ENCODE data around the gene OR2T1. TPM values are rescaled to one million over a fixed set of nuclear protein-coding genes. Genes with fewer than 3 reads are reported as not detected.
"Not testable (repeated sequence)": the region's sequence is repeated elsewhere in the genome, so short reads cannot be mapped to it uniquely, and the experiment has no call there.

OR2T1 gene
- total and polyA plus RNA-seq, 9 donors, result not detected

- no peaks in the 10 kb centered on the region for H3K9me3 ChIP-seq
- H3K36me3 ChIP-seq, result no peaks in the 10 kb centered on the region
- H3K27me3 ChIP-seq, result no peaks in the 10 kb centered on the region
- no peak for DNase-seq
- no peaks in the 10 kb centered on the region for H3K4me1 ChIP-seq (ENCODE audit: insufficient read depth)
- 57 to 62% (median 60%) methylated on average over 8 of the region's 8 CpGs for WGBS, 3 donors
- TF ChIP-seq, protein P1, sequence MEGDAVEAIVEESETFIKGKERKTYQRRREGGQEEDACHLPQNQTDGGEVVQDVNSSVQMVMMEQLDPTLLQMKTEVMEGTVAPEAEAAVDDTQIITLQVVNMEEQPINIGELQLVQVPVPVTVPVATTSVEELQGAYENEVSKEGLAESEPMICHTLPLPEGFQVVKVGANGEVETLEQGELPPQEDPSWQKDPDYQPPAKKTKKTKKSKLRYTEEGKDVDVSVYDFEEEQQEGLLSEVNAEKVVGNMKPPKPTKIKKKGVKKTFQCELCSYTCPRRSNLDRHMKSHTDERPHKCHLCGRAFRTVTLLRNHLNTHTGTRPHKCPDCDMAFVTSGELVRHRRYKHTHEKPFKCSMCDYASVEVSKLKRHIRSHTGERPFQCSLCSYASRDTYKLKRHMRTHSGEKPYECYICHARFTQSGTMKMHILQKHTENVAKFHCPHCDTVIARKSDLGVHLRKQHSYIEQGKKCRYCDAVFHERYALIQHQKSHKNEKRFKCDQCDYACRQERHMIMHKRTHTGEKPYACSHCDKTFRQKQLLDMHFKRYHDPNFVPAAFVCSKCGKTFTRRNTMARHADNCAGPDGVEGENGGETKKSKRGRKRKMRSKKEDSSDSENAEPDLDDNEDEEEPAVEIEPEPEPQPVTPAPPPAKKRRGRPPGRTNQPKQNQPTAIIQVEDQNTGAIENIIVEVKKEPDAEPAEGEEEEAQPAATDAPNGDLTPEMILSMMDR (IDR thresholded peaks at IDR 0.05), result no peak
- TF ChIP-seq EP300 (IDR thresholded peaks at IDR 0.05) (no peak), POLR2A (IDR thresholded peaks at IDR 0.05) (no peak)
- intact Hi-C loops (cut with DNase I), result no loop called here
- H3K27ac ChIP-seq, result no peak overlapping the region
- no peak overlapping the region for H3K4me3 ChIP-seq
Observed at GRCh38 chr1:248406721-248407692, 4.2 kb downstream of the OR2T1 start.

GRCh38 chr1:248416226-248416625 lies 13.4 kb downstream of the OR2T1 start:
- H3K27me3 ChIP-seq, result no peaks in the 10 kb centered on the region
- no peaks in the 10 kb centered on the region for H3K36me3 ChIP-seq
- DNase-seq, result no peak
- no peak overlapping the region for H3K27ac ChIP-seq
- H3K4me1 ChIP-seq (ENCODE audit: insufficient read depth), result no peaks in the 10 kb centered on the region
- intact Hi-C loops (cut with DNase I), result no loop called here
- H3K9me3 ChIP-seq, result no peaks in the 10 kb centered on the region
- TF ChIP-seq POLR2A (IDR thresholded peaks at IDR 0.05) (no peak), EP300 (IDR thresholded peaks at IDR 0.05) (no peak)
- H3K4me3 ChIP-seq, result no peak overlapping the region
- 42 to 50% (median 43%) methylated on average over 3 of the region's 3 CpGs for WGBS, 3 donors

GRCh38 chr1:248417854-248418253 lies 15.0 kb downstream of the OR2T1 start:
- no peak for DNase-seq
- Histone ChIP-seq H3K27me3 (no peaks in the 10 kb centered on the region), H3K36me3 (no peaks in the 10 kb centered on the region), H3K9me3 (no peaks in the 10 kb centered on the region), H3K27ac (no peak overlapping the region), H3K4me3 (no peak overlapping the region), H3K4me1 (ENCODE audit: insufficient read depth) (no peaks in the 10 kb centered on the region)
- TF ChIP-seq, protein P1 (IDR thresholded peaks at IDR 0.05), result no peak
- TF ChIP-seq EP300 (IDR thresholded peaks at IDR 0.05) (no peak), POLR2A (IDR thresholded peaks at IDR 0.05) (no peak)
- intact Hi-C loops (cut with DNase I), result no loop called here
- 57 to 83% (median 83%) methylated on average over 2 of the region's 2 CpGs for WGBS, 3 donors

DNA sequence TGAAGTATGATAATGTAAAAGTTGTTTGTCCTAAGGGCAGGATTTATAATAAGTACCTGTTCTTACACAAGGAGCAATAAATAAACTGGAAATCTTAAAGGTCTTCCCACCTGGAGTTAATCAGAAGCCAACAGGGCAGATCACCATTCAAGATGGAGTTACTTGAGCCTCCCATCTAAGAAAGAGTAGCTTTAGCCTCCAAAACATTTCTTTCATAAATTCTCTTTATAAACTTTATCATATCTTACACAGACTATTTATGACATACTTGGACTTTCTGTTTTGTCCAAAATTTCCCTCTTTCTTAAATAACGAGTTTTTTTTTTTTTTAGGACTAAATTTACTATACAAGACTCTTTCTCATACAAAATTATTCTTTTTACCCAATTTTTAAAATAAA lies 18.5 kb downstream of the OR2T1 start:
- Histone ChIP-seq H3K27ac (no peak overlapping the region), H3K4me3 (no peak overlapping the region), H3K27me3 (no peaks in the 10 kb centered on the region), H3K36me3 (no peaks in the 10 kb centered on the region), H3K9me3 (no peaks in the 10 kb centered on the region), H3K4me1 (ENCODE audit: insufficient read depth) (no peaks in the 10 kb centered on the region)
- DNase-seq, result no peak
- 8 to 9% (median 8%) methylated on average over 1 of the region's 1 CpG for WGBS, 3 donors
- intact Hi-C loops (cut with DNase I), result no loop called here
- TF ChIP-seq EP300 (IDR thresholded peaks at IDR 0.05) (no peak), POLR2A (IDR thresholded peaks at IDR 0.05) (no peak)
- TF ChIP-seq, protein P1 (IDR thresholded peaks at IDR 0.05), result no peak

DNA sequence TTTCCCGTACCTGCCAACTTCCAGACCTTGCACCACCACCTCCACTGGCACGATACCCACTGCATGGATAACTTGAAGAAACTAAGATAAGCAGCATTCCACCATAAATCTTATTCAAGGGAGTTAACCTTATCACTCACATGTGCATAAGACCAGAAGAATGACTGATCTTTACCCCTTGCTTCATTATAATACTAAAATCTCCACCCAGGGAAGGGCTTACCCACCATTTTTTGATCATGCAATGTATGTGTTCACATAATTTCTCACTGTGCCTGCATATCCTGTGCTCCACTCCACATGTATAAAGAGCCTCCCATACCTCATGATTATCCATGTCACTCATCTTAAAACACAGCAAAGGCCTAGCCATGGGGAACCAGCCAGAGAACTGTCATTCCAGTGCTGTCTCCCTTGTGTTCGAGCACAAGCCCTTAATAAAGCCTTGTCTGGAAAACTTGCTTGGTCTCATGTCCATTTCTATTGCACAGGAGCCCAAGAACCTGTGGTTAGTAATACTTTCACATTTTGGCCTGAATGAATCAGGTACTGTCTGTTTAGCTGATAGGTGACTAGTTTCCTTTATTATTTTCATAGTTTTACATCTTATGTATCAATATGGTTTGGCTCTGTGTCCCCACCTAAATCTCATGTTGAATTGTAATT lies 24.8 kb downstream of the OR2T1 start:
- H3K4me3 ChIP-seq; H3K9me3 ChIP-seq; intact Hi-C loops (cut with DNase I); H3K27ac ChIP-seq; H3K36me3 ChIP-seq; H3K4me1 ChIP-seq (ENCODE audit: insufficient read depth); DNase-seq; H3K27me3 ChIP-seq: not testable (repeated sequence)
- WGBS, 3 donors, result 53 to 57% (median 56%) methylated on average over 3 of the region's 3 CpGs

- H3K27ac ChIP-seq; intact Hi-C loops (cut with DNase I); H3K9me3 ChIP-seq; DNase-seq; H3K27me3 ChIP-seq; H3K4me1 ChIP-seq (ENCODE audit: insufficient read depth); H3K4me3 ChIP-seq; H3K36me3 ChIP-seq: not testable (repeated sequence)
- WGBS, 3 donors, result 74 to 92% (median 74%) methylated on average over 3 of the region's 3 CpGs
Observed at GRCh38 chr1:248428192-248428533, 25.3 kb downstream of the OR2T1 start.

GRCh38 chr1:248431683-248432082 lies 28.8 kb downstream of the OR2T1 start:
- H3K36me3 ChIP-seq; H3K27ac ChIP-seq; intact Hi-C loops (cut with DNase I); DNase-seq; H3K4me3 ChIP-seq; H3K4me1 ChIP-seq (ENCODE audit: insufficient read depth); H3K27me3 ChIP-seq; H3K9me3 ChIP-seq: not testable (repeated sequence)
- WGBS, 3 donors, result 69 to 74% (median 70%) methylated on average over 11 of the region's 11 CpGs

DNA sequence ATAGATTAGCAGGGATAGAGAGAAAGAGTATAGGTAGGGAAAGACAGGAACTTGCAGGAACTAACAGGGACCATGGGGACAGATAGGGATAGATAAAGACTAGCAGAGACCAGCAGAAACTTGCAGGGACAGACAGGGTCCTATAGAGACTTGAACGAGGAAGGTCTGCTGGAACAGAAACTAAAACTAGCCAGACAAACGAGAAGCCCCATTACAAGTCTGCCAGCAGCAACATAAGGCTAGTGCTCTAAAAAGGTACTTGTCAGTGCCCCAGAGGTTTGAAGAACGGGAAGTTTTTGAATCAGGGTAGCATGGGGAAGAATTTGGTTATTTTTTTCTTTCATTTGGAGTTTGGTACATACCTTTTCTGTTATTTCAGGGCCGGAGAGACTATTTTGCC lies 29.4 kb downstream of the OR2T1 start:
- H3K27ac ChIP-seq; H3K9me3 ChIP-seq; DNase-seq; H3K4me3 ChIP-seq; H3K36me3 ChIP-seq; intact Hi-C loops (cut with DNase I); H3K27me3 ChIP-seq; H3K4me1 ChIP-seq (ENCODE audit: insufficient read depth): not testable (repeated sequence)
- 50 to 59% (median 53%) methylated on average over 4 of the region's 4 CpGs for WGBS, 3 donors

All from ovary (tissue), 9 donors.